22Rv1 (cell line): Measurements from ENCODE around the gene HRH2.

Experiments
- H3K27ac ChIP-seq: fragments of 450-650 bp; 2 replicates; pipeline ENCODE4 v1.5.1; 2017
- ZFX ChIP-seq: fragments of 450-650 bp; IDR thresholded peaks from 2 replicates; pipeline ENCODE4 v1.6.1; 2017; ENCODE audit warnings: antibody characterized with exemption, borderline replicate concordance
- TF ChIP-seq, protein P1 (sequence below): fragments of 450-650 bp; IDR thresholded peaks from 2 replicates; pipeline ENCODE4 v1.5.1; 2017; ENCODE audit warnings: mild to moderate bottlenecking

HRH2 gene

GRCh38 chr5:175686826-175687225 lies 29.0 kb downstream of the HRH2 start:
- no peak overlapping the region for H3K27ac ChIP-seq
- no peak for TF ChIP-seq ZFX
- TF ChIP-seq, protein P1, sequence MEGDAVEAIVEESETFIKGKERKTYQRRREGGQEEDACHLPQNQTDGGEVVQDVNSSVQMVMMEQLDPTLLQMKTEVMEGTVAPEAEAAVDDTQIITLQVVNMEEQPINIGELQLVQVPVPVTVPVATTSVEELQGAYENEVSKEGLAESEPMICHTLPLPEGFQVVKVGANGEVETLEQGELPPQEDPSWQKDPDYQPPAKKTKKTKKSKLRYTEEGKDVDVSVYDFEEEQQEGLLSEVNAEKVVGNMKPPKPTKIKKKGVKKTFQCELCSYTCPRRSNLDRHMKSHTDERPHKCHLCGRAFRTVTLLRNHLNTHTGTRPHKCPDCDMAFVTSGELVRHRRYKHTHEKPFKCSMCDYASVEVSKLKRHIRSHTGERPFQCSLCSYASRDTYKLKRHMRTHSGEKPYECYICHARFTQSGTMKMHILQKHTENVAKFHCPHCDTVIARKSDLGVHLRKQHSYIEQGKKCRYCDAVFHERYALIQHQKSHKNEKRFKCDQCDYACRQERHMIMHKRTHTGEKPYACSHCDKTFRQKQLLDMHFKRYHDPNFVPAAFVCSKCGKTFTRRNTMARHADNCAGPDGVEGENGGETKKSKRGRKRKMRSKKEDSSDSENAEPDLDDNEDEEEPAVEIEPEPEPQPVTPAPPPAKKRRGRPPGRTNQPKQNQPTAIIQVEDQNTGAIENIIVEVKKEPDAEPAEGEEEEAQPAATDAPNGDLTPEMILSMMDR: no peak

GRCh38 chr5:175687231-175687701 lies 29.4 kb downstream of the HRH2 start:
- H3K27ac ChIP-seq: no peak overlapping the region
- no peak for TF ChIP-seq ZFX
- TF ChIP-seq, protein P1: no peak

DNA sequence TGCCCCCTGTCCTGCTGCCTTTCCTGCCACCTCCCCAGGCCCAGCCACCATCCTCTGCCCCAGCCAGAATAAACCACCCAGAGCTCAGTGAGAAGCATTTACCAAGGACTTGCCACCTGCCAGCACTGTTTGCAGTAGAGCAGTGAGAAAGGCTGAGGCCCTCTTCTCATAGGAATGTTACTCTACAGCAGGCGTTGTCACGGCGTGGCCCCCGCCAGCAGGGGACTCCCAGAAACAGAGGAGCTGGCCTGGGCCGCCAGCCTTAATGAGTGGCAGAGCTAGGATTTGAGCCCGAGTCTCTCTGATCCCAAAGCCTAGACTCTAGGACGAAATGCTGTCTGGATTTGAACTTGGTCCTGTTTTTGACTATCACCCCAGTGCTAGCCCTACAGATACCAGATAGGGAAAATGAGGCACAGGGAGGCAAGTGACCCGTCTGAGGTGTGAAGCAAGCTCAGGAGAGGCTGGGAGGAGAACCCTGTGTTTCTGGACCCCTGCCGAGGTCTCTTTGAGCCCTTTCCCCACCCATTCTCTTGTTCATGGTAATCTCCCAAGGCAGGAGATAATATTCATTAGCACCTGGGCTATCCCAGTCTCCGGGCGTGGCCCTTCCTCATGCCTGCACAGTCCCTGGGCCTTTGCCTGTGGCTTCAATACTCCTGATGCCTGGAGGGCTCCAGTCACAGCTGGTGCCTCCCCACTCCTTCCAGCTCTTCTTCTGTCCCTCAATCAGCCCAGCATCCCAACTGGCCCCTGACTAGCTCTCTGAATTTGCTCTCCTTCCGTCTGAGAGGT lies 30.7 kb downstream of the HRH2 start:
- no peak overlapping the region for H3K27ac ChIP-seq
- TF ChIP-seq ZFX: no peak
- TF ChIP-seq, protein P1: no peak

DNA sequence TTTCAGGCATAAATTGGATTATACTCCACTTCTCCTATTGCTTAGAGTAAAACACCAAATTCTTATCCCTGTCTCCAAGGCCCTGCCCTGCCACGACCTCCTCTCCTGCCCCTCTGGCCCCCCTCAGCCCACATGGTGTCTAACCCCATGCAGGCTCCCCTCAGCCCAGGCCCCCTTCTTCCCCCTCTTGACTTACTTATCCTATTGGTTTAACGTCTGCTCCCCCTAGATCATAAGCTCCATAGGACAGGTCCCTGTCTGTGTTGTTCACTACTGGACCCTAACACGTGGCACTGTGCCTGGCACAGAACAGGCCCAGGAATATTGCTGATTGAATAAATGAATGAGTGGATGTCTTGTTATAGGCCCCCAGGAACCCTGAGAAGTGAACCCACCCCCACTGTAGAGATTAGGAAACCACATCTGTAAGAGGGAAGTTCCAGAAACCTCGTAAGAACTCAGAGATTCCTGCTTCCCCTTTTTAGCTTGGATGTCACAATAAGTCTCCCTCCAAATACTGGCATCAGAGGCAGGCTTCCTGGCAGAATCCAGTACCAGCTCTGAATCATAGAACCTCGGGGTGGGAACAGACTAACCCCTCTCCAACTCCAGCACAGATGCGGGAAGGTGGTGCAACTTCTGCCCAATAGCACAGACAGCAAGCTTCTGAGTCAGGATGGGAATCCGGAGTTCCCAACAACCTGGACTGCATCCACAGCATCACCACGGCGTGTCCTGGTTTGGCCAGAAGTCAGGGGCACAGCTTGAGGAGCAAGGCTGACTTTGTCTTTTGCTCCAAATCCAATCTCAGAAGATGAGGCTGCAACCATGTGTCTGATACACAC lies 31.5 kb downstream of the HRH2 start:
- TF ChIP-seq, protein P1: no peak
- TF ChIP-seq ZFX: no peak
- no peak overlapping the region for H3K27ac ChIP-seq

DNA sequence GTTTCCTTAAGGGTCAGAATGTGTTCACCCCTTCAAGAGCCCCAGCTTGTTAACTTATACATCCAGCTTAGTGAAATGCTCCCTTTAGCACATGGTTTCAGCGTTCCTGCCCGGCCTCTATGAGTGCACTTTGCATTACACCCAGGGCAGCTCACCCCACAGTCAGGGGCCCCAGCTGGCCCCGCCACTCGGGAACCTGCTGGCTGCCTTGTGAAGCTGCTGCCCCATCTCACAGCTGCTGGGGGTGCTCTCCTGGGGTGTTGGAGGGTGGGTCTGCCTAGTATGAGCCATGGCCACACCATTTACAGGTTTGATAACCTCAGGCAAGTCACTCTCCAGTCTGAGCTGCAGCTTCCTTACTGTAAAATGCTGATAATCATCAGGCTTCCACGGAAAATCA lies 32.2 kb downstream of the HRH2 start:
- TF ChIP-seq ZFX: no peak
- TF ChIP-seq, protein P1: no peak
- no peak overlapping the region for H3K27ac ChIP-seq

DNA sequence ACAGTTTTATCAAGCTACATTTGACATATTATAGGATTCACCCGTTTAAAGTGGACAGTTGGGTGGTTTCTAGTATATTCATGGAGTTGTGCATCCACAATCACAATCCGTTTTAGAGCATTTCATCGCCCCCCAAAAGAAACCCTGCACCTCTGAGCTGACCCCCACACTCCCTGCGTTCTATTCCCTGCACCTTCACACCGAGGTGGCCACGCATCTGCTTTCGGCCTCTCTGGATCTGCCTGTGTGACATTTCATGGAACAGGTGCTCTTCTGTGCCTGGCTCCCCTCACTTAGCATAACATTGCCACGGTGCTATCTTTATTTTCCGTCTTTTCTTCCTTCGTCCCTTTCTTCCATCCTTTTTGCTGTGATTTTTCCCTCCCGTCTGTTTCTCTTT lies 32.7 kb downstream of the HRH2 start:
- no peak overlapping the region for H3K27ac ChIP-seq
- TF ChIP-seq, protein P1: no peak
- no peak for TF ChIP-seq ZFX

DNA sequence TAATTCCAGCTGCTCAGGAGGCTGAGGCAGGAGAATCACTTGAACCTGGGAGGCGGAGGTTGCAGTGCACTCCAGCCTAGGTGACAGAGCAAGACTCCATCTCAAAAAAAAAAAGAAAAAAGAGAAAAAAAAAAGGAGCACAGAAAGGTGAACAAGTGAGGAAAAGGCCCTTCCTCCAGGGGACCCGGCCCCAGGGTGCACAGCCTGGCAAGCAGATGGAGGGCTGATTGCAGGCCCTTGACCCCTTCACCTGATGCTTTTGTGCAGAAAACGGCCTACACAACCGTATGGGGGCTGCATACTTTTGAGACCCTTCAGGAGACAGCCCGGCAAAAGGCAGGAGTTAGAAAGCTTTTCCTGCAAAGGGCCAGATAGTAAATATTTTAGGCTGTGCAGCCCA lies 33.9 kb downstream of the HRH2 start:
- H3K27ac ChIP-seq: no peak overlapping the region
- TF ChIP-seq, protein P1: no peak
- TF ChIP-seq ZFX: no peak
